Gastroesophageal sphincter (tissue), 4 donors: ENCODE data around the gene PLA2G2F. TPM values are rescaled to one million over a fixed set of nuclear protein-coding genes. Genes with fewer than 3 reads are reported as not detected.

ENCODE experiments used
- ATAC-seq: fragments of 150-250 bp; one replicate; pipeline ENCODE4 v1.9.1; 2016; ENCODE audit warnings: mild to moderate bottlenecking, moderate library complexity
- H3K27ac ChIP-seq, 4 donors: fragments of 200-600 bp; sonication (generic) in 3 of 4; 1 replicate in 3 of 4; 2 replicates in 1 of 4; pipeline ENCODE4 v1.5.1; 2016 to 2019
- H3K27me3 ChIP-seq: fragments of 200-600 bp; sonication (generic); one replicate; pipeline ENCODE4 v1.5.1; 2019
- H3K36me3 ChIP-seq, 2 donors: fragments of 200-600 bp; sonication (generic); one replicate each; pipeline ENCODE4 v1.5.1; 2019; ENCODE audit warnings: control low read depth in 1 of 2
- H3K4me1 ChIP-seq, 3 donors: fragments of 200-600 bp; sonication (generic); 1 replicate in 2 of 3; 2 replicates in 1 of 3; pipeline ENCODE4 v1.5.1; 2016 to 2019; ENCODE audit warnings: control low read depth in 2 of 3
- H3K4me3 ChIP-seq, 2 donors: fragments of 200-600 bp; sonication (generic); one replicate each; pipeline ENCODE4 v1.5.1; 2019; ENCODE audit warnings: mild to moderate bottlenecking in 1 of 2, moderate library complexity in 1 of 2
- H3K9me3 ChIP-seq, 3 donors: fragments of 200-600 bp; sonication (generic); one replicate each; pipeline ENCODE4 v1.5.1; 2017 to 2019; ENCODE audit warnings: control low read depth in 2 of 3
- EP300 ChIP-seq: sonication (generic); formaldehyde crosslinking; IDR thresholded peaks from one replicate; pipeline ENCODE4 v1.6.1; 2017; ENCODE audit warnings: antibody characterized with exemption, mild to moderate bottlenecking
- POLR2A ChIP-seq, 2 donors: fragments of 450-650 bp; IDR thresholded peaks; one replicate each; pipeline ENCODE4 v1.6.1; 2017; ENCODE audit warnings: antibody characterized with exemption in 2 of 2, mild to moderate bottlenecking in 2 of 2, moderate library complexity in 1 of 2
- POLR2AphosphoS5 ChIP-seq: sonication (generic); formaldehyde crosslinking; IDR thresholded peaks from one replicate; pipeline ENCODE4 v1.6.1; 2017; ENCODE audit warnings: antibody characterized with exemption
- WGBS, 2 donors: methylation state at CpG; one replicate each; pipeline ENCODE4 v1.1.5; 2018; ENCODE audit warnings: low coverage in 1 of 2; 5-methylcytosine and 5-hydroxymethylcytosine counted together
- total RNA-seq, 4 donors: library from RNA; depleted of rRNA; stranded (reverse); fragments of >200 nt; gene quantifications; one replicate each; pipeline ENCODE4 v1.1.0, GENCODE V29; 2016
- TF ChIP-seq, protein P1 (sequence below), 4 experiments: fragments of 200-600 bp in 2 of 4; fragments of 450-650 bp in 2 of 4; sonication (generic) in 1 of 4; IDR thresholded peaks; one replicate each; pipeline ENCODE4 v1.5.1; 2017 to 2019; ENCODE audit warnings: antibody characterized with exemption in 4 of 4, mild to moderate bottlenecking in 2 of 4, moderate library complexity in 2 of 4

Gene PLA2G2F
- total RNA-seq, 4 donors from 2014 or later = not detected

DNA sequence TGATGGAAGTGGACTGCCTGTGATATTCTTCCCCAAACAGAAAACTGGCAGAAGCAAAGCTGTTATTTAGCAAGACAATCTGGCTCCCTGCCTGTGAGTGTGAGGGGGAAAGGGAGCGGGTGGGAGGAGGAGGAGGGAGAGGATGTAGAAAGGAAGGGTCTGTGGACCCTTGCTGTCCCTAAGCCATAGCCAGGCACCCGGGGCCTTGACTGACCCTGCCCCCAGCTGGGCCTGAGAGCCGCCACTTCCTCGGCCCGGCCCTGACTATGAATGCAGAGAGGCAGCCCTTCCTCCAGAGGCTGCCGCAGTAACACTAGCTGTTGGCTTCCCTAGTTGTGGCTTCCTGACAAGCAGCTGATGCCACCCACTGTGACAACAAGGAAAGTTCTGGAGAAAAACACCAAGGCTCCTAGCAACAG lies 13.9 kb downstream of the PLA2G2F start:
- no peak for TF ChIP-seq EP300
- TF ChIP-seq POLR2A (IDR thresholded peaks at IDR 0.05) = no peak
- TF ChIP-seq, protein P1, sequence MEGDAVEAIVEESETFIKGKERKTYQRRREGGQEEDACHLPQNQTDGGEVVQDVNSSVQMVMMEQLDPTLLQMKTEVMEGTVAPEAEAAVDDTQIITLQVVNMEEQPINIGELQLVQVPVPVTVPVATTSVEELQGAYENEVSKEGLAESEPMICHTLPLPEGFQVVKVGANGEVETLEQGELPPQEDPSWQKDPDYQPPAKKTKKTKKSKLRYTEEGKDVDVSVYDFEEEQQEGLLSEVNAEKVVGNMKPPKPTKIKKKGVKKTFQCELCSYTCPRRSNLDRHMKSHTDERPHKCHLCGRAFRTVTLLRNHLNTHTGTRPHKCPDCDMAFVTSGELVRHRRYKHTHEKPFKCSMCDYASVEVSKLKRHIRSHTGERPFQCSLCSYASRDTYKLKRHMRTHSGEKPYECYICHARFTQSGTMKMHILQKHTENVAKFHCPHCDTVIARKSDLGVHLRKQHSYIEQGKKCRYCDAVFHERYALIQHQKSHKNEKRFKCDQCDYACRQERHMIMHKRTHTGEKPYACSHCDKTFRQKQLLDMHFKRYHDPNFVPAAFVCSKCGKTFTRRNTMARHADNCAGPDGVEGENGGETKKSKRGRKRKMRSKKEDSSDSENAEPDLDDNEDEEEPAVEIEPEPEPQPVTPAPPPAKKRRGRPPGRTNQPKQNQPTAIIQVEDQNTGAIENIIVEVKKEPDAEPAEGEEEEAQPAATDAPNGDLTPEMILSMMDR (IDR thresholded peaks at IDR 0.05) = no peak
- no peak for TF ChIP-seq POLR2AphosphoS5
- 0 to 72% methylated on average over 1 to 6 of the region's 6 CpGs for WGBS, 2 donors
- H3K4me3 ChIP-seq = no peak overlapping the region
- H3K9me3 ChIP-seq = no peaks in the 10 kb centered on the region
- peaks cover 0 to 16% (median 10%) of the 10 kb centered on the region in 3 donors for H3K4me1 ChIP-seq
- H3K27me3 ChIP-seq = no peaks in the 10 kb centered on the region
- no peaks in the 10 kb centered on the region for H3K36me3 ChIP-seq
- H3K27ac ChIP-seq = peak overlapping the region in 2 of 4 donors; percentile 17 to 39
- ATAC-seq = peak; percentile 41

DNA sequence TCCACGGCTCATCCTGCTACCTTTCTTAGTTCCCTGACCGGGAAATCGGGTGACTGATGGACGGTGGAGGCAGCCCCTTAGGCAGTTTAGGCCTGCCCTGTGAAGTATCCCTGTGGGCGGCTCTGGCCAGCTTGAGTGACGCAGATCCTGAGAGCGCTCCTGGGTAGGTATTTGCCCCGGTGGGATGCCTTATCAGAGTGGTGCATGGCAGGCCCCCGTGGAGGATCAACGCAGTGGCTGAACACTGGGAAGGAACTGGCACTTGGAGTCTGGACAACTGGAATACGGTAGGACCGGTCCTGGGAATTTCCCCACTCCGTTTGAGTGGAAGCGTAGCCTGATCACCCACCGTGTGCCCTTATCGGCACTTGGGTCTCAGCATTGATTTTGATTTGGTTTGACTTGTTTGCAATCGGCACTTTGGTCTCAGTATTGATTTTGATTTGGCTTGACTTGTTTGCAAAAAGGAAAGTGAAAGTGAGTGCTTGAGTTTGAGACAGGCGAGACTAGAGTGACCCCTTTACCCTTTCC lies 15.2 kb downstream of the PLA2G2F start:
- H3K4me1 ChIP-seq = peaks cover 0 to 16% (median 10%) of the 10 kb centered on the region in 3 donors
- TF ChIP-seq, protein P1 (IDR thresholded peaks at IDR 0.05) = no peak
- no peak for TF ChIP-seq POLR2A (IDR thresholded peaks at IDR 0.05)
- no peak for TF ChIP-seq EP300
- TF ChIP-seq POLR2AphosphoS5 = no peak
- peak overlapping the region in 1 of 4 donors; percentile 24 for H3K27ac ChIP-seq
- no peaks in the 10 kb centered on the region for H3K27me3 ChIP-seq
- H3K4me3 ChIP-seq = no peak overlapping the region
- 50 to 64% methylated on average over 1 to 3 of the region's 18 CpGs for WGBS, 2 donors
- no peaks in the 10 kb centered on the region for H3K36me3 ChIP-seq
- ATAC-seq = no peak
- H3K9me3 ChIP-seq = peaks cover 0 to 11% (median 0%) of the 10 kb centered on the region in 3 donors

DNA sequence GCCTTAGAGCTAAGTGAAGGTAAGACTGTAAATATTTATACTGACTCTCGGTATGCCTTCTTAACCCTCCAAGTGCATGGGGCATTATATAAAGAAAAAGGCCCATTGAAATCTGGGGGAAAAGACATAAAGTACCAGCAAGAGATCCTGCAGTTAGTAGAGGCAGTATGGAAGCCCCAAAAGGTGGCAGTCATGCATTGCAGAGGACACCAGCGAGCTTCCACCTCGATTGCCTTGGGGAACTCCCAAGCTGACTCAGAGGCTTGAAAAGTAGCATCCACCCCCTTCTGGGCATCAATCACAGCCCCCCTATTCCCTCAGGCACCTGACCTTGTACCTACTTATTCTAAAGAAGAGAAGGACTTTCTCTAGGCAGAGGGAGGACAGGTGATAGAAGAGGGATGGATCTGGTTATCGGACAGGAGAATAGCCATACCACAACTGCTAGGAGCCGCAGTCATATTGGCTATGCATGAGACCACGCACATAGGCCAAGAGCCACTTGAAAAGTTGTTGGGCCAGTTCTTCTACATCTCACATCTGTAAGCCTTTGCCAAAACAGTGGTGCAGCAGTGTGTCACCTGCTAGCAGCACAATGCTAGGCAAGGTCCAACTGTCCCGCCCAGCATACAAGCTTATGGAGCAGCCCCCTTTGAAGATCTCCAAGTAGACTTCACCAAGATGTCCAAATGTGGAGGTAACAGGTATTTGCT lies 19.4 kb downstream of the PLA2G2F start:
- 69 to 76% methylated on average over 3 to 7 of the region's 7 CpGs for WGBS, 2 donors
- no peak for TF ChIP-seq POLR2AphosphoS5
- TF ChIP-seq POLR2A (IDR thresholded peaks at IDR 0.05) = no peak
- no peak for TF ChIP-seq EP300
- TF ChIP-seq, protein P1 (IDR thresholded peaks at IDR 0.05) = no peak
- Histone ChIP-seq H3K9me3 (peaks cover 0 to 43% (median 4%) of the 10 kb centered on the region in 3 donors), H3K4me1 (no peaks in the 10 kb centered on the region), H3K27me3 (no peaks in the 10 kb centered on the region), H3K4me3 (no peak overlapping the region), H3K36me3 (no peaks in the 10 kb centered on the region), H3K27ac (no peak overlapping the region)
- no peak for ATAC-seq

- no peaks in the 10 kb centered on the region for H3K27me3 ChIP-seq
- WGBS, 2 donors = 27 to 67% methylated on average over 1 of the region's 1 CpG
- H3K4me3 ChIP-seq = no peak overlapping the region
- no peak overlapping the region for H3K27ac ChIP-seq
- H3K36me3 ChIP-seq = no peaks in the 10 kb centered on the region
- no peak for ATAC-seq
- peaks cover 0 to 9% (median 0%) of the 10 kb centered on the region in 3 donors for H3K4me1 ChIP-seq
- TF ChIP-seq POLR2AphosphoS5 (no peak), POLR2A (IDR thresholded peaks at IDR 0.05) (no peak), EP300 (no peak)
- TF ChIP-seq, protein P1 (IDR thresholded peaks at IDR 0.05) = no peak
- peaks cover 0 to 48% (median 4%) of the 10 kb centered on the region in 3 donors for H3K9me3 ChIP-seq
Observed at GRCh38 chr1:20160034-20160433, 20.9 kb downstream of the PLA2G2F start.
